GM12874 (cell line): ENCODE measurements around the gene UBA52.

Experiments used
- TF ChIP-seq, protein P1 (sequence below): IDR thresholded peaks from 2 replicates; pipeline ENCODE4 v1.5.1; 2011; ENCODE audit warnings: low read depth, mild to moderate bottlenecking, control low read depth, low read length, moderate library complexity; ENCODE audit not compliant: insufficient read depth

The UBA52 gene

DNA sequence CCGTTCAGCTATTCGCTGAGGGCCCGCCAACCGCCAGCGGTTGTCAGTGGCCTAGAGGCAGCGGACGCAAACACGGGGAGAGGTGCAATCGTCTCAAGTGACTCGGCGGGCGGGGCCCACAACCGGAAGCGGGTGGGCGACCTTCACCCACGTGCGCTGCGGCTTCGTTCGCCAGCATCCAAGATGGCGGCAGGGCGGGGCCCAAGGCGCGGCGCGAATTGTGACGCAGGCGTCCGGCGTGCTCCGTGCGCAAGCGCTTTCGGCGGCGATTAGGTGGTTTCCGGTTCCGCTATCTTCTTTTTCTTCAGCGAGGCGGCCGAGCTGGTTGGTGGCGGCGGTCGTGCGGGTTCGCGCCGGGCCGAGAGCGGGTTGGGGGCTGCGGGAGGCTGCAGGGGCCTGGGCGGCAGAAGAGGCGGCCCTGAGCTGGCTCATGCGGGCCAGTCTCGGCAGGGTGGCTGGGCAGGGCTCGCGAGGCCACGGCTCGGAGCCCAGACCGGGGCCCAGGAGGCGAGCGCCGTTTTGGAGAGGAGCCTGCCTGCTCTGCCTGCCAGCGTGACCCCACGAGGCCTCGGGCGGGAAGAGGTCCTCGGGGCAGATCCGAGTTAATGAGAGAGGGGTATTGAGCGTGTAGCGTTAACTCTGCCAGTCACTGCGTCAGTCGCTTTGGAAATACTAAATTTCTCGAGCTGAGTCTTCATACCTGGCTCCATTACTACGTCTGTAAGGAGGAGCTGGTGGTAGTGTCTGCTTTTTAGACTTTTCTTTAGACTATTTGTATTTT lies at the start of gene UBA52:
TSS of gene UBA52 (plus strand) at position 294 of the 781 bp plus-strand sequence. CDS start 1,444 bp downstream, outside the sequence.
- TF ChIP-seq, protein P1, sequence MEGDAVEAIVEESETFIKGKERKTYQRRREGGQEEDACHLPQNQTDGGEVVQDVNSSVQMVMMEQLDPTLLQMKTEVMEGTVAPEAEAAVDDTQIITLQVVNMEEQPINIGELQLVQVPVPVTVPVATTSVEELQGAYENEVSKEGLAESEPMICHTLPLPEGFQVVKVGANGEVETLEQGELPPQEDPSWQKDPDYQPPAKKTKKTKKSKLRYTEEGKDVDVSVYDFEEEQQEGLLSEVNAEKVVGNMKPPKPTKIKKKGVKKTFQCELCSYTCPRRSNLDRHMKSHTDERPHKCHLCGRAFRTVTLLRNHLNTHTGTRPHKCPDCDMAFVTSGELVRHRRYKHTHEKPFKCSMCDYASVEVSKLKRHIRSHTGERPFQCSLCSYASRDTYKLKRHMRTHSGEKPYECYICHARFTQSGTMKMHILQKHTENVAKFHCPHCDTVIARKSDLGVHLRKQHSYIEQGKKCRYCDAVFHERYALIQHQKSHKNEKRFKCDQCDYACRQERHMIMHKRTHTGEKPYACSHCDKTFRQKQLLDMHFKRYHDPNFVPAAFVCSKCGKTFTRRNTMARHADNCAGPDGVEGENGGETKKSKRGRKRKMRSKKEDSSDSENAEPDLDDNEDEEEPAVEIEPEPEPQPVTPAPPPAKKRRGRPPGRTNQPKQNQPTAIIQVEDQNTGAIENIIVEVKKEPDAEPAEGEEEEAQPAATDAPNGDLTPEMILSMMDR, result no peak

DNA sequence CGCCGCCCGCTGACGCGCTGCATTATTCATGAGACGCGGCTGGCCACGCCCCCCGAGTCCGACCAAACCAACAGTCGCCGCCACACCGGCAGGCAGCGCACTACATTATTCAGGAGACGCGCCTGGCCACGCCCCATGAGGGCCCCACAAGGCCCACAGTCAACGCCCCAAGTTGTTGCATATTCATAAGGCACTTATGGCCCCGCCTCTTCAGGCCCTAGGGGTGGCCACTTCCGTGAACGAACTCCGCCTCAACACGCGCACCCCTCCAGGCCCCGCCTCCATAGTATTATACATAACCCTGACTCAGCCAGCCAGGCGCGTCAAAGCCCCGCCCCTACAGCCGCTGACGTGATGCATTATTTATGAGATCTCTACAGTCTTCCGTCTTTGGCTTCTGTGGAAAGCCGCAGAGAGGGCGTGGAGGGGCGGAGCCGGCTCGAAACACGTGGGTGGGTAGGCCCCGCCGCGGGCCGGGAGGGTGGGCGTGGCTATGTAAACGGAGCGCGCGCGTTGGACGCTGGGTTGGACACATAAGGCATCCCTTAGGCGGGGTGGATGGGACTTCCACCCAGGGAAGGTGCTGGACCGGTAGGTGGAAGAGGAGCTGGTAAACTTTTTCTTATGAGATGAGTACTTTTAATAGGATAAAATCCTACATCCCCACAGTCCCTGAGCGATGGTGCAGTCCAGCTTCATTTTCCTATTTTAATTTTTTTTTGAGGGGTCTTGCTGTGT lies 49.4 kb upstream of the UBA52 start:
- TF ChIP-seq, protein P1, result no peak

DNA sequence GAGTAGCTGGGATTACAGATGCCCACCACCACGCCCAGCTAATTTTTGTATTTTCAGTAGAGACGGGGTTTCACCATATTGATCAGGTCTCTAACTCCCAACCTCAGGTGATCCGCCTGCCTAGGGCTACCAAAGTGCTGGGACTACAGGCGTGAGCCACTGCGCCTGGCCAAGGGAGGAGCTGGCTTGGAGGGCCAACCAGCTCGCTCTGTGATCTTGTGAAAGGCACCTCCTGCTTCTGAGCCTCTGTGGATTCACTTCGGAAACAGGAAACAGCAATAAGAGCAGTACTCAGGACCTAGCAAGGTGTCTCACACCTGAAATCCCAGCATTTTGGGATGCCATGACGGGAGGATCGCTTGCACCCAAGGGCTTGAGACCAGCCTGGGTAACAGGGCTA lies 47.8 kb upstream of the UBA52 start:
- TF ChIP-seq, protein P1, result no peak

DNA sequence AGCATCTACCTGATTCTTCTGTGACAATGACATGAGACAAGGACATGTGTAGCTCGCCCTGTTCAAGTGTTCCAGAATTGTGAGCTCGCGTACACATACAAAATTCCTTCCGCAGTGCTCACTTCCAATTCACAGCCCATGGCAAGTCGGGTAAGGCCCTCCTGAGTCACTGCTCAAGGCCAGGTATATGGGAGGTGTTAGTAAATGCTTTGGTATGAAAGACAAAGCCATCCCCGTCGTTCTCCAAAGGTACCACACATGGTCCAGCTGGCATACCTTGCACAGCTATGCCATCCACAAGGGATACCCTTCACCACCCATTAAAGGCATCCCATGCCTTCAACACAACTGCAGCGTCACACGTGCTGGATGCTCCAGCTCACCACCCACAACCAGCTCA lies 45.3 kb upstream of the UBA52 start:
- TF ChIP-seq, protein P1, result no peak

DNA sequence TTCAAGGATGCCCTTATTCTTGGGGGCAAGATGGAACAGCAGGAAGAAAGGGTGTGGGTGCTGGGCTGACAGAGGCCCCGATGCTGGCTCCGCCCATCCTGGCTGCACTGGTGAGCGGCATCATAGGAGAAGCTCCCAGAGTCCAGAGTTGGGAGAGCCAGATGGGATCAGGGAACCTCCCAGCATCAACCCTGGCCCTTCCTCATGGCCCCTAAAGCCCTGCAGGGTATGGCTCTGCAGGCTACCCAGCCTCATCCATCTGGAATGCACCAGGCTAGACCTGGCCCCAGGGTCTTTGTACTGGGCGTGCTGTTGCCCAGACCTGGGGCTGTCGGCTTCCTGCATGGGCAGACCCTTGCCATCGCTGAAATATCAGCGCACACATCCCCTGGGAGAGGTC lies 41.9 kb upstream of the UBA52 start:
- TF ChIP-seq, protein P1, result no peak

DNA sequence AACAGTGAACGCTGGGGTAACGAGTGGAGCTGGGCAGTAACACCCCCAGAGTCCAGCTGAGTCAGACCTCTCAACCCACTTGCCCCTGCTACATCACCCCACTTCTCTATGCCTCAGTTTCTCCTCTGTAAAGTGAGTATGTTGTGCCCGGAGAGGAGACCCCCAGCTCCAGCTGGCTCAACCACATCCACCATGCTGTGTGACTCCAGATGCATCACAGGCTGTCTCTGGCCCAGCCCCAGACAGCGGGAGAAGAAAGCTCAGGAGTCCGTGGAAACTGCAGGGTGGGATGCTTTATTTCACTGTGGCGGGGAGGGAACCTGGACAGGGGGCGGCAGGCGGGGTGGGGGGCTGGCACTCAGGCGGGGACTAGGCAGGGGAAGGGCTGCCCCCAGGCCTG lies 40.2 kb upstream of the UBA52 start:
- TF ChIP-seq, protein P1, result no peak

DNA sequence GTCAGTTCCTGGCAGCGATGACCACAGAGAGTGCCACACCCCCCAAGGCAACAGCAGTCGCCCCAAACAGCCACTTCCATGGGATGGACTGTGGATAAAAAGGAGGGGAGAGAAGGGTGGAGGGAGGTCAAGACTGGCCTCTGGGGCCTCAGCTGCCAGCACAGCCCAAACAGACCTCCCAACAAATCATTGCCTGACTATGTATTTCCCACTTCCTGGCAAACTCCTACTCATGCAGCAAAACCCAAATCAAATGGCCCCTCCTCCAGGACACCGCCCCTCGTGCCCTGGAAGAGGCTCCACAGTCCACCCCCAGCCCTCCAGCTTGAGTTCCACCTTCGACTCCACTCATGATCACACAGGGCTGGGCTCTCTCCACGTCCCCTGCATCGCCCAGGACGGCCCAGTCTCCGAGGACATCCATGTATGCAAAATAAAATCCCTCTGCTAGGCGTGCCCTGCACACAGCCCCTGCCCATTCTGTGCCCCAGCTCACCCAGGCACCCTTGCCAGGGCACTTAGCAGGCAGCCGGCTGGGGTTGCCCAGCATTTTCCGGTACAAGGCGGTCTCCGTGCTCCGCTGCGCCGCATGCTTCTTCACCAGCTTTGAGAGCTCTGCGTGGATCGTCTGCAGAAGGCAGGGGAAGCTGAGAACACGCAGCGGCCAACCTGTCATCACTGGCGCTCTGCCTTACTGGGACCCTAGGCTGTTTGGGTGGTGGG lies 39.3 kb upstream of the UBA52 start:
- TF ChIP-seq, protein P1, result no peak
